A549 (cell line): ENCODE data around the gene TBC1D14. TPM values are rescaled to one million over a fixed set of nuclear protein-coding genes. Genes with fewer than 3 reads are reported as not detected.

ENCODE experiments used
- ATAC-seq, 2 experiments: fragments of 200-7000 bp in 1 of 2; fragments of >200 bp in 1 of 2; cut with Nextera tagmentation in 1 of 2; cut with Tn5 transposase in 1 of 2; 3 replicates each; pipeline versions ENCODE4 v1.8.0 to v1.9.1; 2018 to 2020; ENCODE audit warnings: mild to moderate bottlenecking in 1 of 2, moderate library complexity in 1 of 2
- CTCF ChIA-PET: fragments of 300-600 bp; sonication (Branson Sonifier 250); formaldehyde crosslinking; extraction: SDS; loops from one replicate; lab custom pipeline; 2021; ENCODE audit warnings: antibody characterized with exemption, inconsistent platforms; lab: Yijun Ruan, JAX
- POLR2A ChIA-PET: fragments of 350-600 bp; formaldehyde crosslinking; extraction: SDS; loops from one replicate; lab custom pipeline; 2021; ENCODE audit warnings: antibody characterized with exemption, inconsistent platforms; lab: Yijun Ruan, JAX
- DNase-seq, 2 experiments: peaks; one replicate each; pipeline versions ENCODE4 v3.0.0 to v3.0.0-alpha.2; 2011 to 2016; ENCODE audit warnings: low read depth in 1 of 2, low spot score in 1 of 2
- FAIRE-seq: peaks from 2 replicates; lab custom pipeline; 2011; peaks lifted over from hg19 to GRCh38; lab: Jason Lieb, UNC
- H3K27ac ChIP-seq, 2 experiments: fragments of >200 bp; sonication (Bioruptor Twin); formaldehyde crosslinking; 3 replicates each; pipeline ENCODE4 v1.5.1; 2016 to 2017
- H3K4me1 ChIP-seq: fragments of >200 bp; sonication (Bioruptor Twin); formaldehyde crosslinking; 3 replicates; pipeline ENCODE4 v1.6.1; 2016
- H3K4me2 ChIP-seq: fragments of >200 bp; sonication (Bioruptor Twin); formaldehyde crosslinking; 3 replicates; pipeline ENCODE4 v1.6.1; 2016
- H3K4me3 ChIP-seq: fragments of >200 bp; sonication (Bioruptor Twin); formaldehyde crosslinking; 3 replicates; pipeline ENCODE4 v1.5.1; 2016
- H3K9me3 ChIP-seq: fragments of >200 bp; sonication (Bioruptor Twin); formaldehyde crosslinking; 3 replicates; pipeline ENCODE4 v1.6.1; 2016
- BHLHE40 ChIP-seq: IDR thresholded peaks from 2 replicates; pipeline ENCODE4 v1.6.1; 2012; ENCODE audit warnings: low read depth, low read length, inconsistent platforms
- CBX2 ChIP-seq: fragments of 200-600 bp; sonication (generic); IDR thresholded peaks from 2 replicates; pipeline ENCODE4 v1.6.1; 2016; ENCODE audit warnings: low read depth, mild to moderate bottlenecking, borderline replicate concordance
- CBX8 ChIP-seq: fragments of 200-600 bp; sonication (generic); IDR thresholded peaks from 2 replicates; pipeline ENCODE4 v1.6.1; 2016
- CHD2 ChIP-seq: fragments of 150-350 bp; IDR thresholded peaks from 2 replicates; pipeline ENCODE4 v1.6.1; 2014; ENCODE audit warnings: low read length; ENCODE audit not compliant: partially characterized antibody
- FOSL2 ChIP-seq, 2 experiments: fragments of 450-650 bp in 1 of 2; fragments of >200 bp in 1 of 2; sonication (Bioruptor Twin) in 1 of 2; formaldehyde crosslinking; IDR thresholded peaks; 2 replicates each; pipeline versions ENCODE4 v1.5.0 to v1.6.1; 2016 to 2020; ENCODE audit warnings: mild to moderate bottlenecking in 1 of 2, moderate library complexity in 1 of 2
- GATA3 ChIP-seq: IDR thresholded peaks from 2 replicates; pipeline ENCODE4 v1.6.1; 2012; ENCODE audit warnings: borderline replicate concordance
- HDAC2 ChIP-seq: fragments of 200-600 bp; sonication (generic); IDR thresholded peaks from 2 replicates; pipeline ENCODE4 v1.6.1; 2016
- HEYL ChIP-seq: fragments of 250-450 bp; sonication (Bioruptor Pico); IDR thresholded peaks from 2 replicates; pipeline ENCODE4 v1.8.0; 2021; ENCODE audit warnings: mild to moderate bottlenecking, moderate library complexity
- HOXA7 ChIP-seq: fragments of 250-450 bp; sonication (Bioruptor Pico); IDR thresholded peaks from 2 replicates; pipeline ENCODE4 v1.5.0; 2020; ENCODE audit warnings: mild to moderate bottlenecking, moderate library complexity
- JUNB ChIP-seq: fragments of >200 bp; sonication (Bioruptor Twin); formaldehyde crosslinking; IDR thresholded peaks from 2 replicates; pipeline ENCODE4 v1.6.1; 2016
- MAFK ChIP-seq: fragments of 450-650 bp; IDR thresholded peaks from 2 replicates; pipeline ENCODE4 v1.6.1; 2014; ENCODE audit not compliant: partially characterized antibody
- MYC ChIP-seq: IDR thresholded peaks from 2 replicates; pipeline ENCODE4 v1.6.1; 2012; ENCODE audit warnings: mild to moderate bottlenecking, inconsistent platforms, low read length, improper control_type of control experiment, borderline replicate concordance
- NFE2L2 ChIP-seq: fragments of 150-350 bp; conservative IDR thresholded peaks from 2 replicates; pipeline ENCODE4 v1.6.1; 2014; ENCODE audit warnings: low read length
- NPAS2 ChIP-seq: fragments of 250-450 bp; sonication (Bioruptor Pico); IDR thresholded peaks from 2 replicates; pipeline ENCODE4 v1.8.0; 2022; ENCODE audit warnings: mild to moderate bottlenecking, moderate library complexity, borderline replicate concordance
- NR3C1 ChIP-seq: fragments of >200 bp; sonication (Bioruptor Twin); formaldehyde crosslinking; IDR thresholded peaks from 3 replicates; pipeline ENCODE4 v1.6.1; 2017
- PHF8 ChIP-seq: fragments of 200-600 bp; sonication (generic); IDR thresholded peaks from 2 replicates; pipeline ENCODE4 v1.6.1; 2016; ENCODE audit warnings: low read depth, mild to moderate bottlenecking, antibody characterized with exemption, moderate library complexity, borderline replicate concordance
- RCOR1 ChIP-seq: fragments of 150-350 bp; IDR thresholded peaks from 2 replicates; pipeline ENCODE4 v1.6.1; 2014; ENCODE audit warnings: antibody characterized with exemption, low read length, low read depth
- RNF2 ChIP-seq: fragments of 200-600 bp; sonication (generic); IDR thresholded peaks from 2 replicates; pipeline ENCODE4 v1.6.1; 2016; ENCODE audit warnings: low read depth, mild to moderate bottlenecking, antibody characterized with exemption, moderate library complexity, borderline replicate concordance
- SMC3 ChIP-seq: fragments of >200 bp; sonication (Bioruptor Twin); formaldehyde crosslinking; IDR thresholded peaks from 3 replicates; pipeline ENCODE4 v1.6.1; 2018; ENCODE audit warnings: inconsistent platforms
- WGBS: methylation state at CpG from one replicate; pipeline ENCODE4 v1.1.6; 2017; ENCODE audit errors: missing lambda C conversion rate; 5-methylcytosine and 5-hydroxymethylcytosine counted together
- polyA plus RNA-seq, 4 experiments: library from polyadenylated mRNA; depleted of rRNA in 3 of 4; stranded (reverse); fragments of >200 nt; fragmentation: RNase III in 1 of 4; extraction: RNeasy Plus Mini Kit Qiagen cat#74134 plus additional on column Dnase treatment in 1 of 4; gene quantifications; 2 replicates in 3 of 4; 3 replicates in 1 of 4; pipeline ENCODE4 v1.2.3, GENCODE V29; 2011 to 2017
- TF ChIP-seq, protein P1 (sequence below): fragments of 450-650 bp; IDR thresholded peaks from 2 replicates; pipeline ENCODE4 v1.6.1; 2014; ENCODE audit warnings: antibody characterized with exemption
- TF ChIP-seq, protein P2 (sequence below): fragments of 150-350 bp; IDR thresholded peaks from 2 replicates; pipeline ENCODE4 v1.6.1; 2014; ENCODE audit warnings: low read depth, mild to moderate bottlenecking, low read length
- TF ChIP-seq, protein P3 (sequence below): fragments of >200 bp; sonication (Bioruptor Twin); formaldehyde crosslinking; IDR thresholded peaks from 2 replicates; pipeline ENCODE4 v1.6.1; 2016
- TF ChIP-seq, protein P4 (sequence below): IDR thresholded peaks from 2 replicates; pipeline ENCODE4 v1.6.1; 2012; ENCODE audit warnings: low read depth, borderline replicate concordance
- TF ChIP-seq, protein P5 (sequence below): IDR thresholded peaks from 2 replicates; pipeline ENCODE4 v1.6.1; 2012

TBC1D14 gene
- polyA plus RNA-seq, 2 of the 4 experiments (the other 2 are of a cell fraction): 30.2 to 39.0 TPM

DNA sequence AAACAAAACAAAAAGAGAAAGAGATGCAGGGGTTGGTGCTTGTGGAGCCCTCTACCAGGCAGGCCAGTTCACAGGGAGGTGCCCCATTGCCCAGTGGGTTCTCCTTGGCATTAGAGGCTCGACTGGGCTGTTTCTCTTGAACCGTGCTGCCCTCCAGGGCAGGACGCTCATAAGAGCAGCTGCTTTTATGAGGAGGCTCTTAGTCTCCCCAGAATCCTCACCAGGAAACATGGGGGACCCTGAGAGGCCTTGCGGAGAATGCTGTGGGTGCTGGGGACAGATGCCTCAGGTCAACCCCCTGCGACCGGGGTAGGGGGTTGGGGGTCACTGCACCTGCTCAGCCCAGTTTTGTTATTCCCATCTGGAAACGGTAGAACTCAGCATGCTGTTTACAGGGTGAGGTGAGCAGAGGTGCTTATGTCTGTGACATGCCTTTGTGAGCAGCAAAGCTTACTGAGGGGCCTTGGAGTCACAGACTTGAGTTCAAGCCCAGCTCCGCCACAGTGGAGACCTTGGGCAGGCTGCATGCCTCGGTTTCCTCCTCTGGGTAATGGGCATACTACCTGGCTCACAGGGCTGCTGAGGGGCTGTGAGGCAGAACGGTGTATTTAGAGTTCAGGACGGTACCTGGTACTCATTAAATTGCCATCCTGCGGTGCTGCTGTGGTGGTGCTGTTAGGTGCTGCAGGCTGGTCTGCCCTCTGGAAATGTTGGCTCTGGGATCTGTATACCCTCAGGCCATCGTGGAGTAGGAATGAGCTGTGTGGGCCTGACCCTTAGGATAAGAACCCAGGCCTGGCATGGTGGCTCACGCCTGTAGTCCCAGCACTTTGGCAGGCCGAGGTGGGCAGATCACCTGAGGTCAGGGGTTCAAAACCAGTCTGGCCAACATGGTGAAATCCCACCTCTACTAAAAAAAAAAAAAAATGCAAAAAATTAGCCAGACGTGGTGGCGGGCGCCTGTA, 5.7 kb downstream of the TBC1D14 start:
- Histone ChIP-seq H3K27ac (peak overlapping the region in 1 of 2 experiments; percentile 22; a peak in 2 of 6 replicates), H3K4me2 (no peak overlapping the region), H3K4me1 (peaks cover 46% of the 10 kb centered on the region), H3K4me3 (no peak overlapping the region), H3K9me3 (no peaks in the 10 kb centered on the region)
- ATAC-seq: no peak
- WGBS: 87% methylated on average over 8 of the region's 18 CpGs
- TF ChIP-seq, protein P1, sequence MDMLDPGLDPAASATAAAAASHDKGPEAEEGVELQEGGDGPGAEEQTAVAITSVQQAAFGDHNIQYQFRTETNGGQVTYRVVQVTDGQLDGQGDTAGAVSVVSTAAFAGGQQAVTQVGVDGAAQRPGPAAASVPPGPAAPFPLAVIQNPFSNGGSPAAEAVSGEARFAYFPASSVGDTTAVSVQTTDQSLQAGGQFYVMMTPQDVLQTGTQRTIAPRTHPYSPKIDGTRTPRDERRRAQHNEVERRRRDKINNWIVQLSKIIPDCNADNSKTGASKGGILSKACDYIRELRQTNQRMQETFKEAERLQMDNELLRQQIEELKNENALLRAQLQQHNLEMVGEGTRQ: no peak
- TF ChIP-seq RCOR1 (no peak), CHD2 (no peak), JUNB (no peak), HDAC2 (no peak), BHLHE40 (no peak), SMC3 (no peak), MYC (no peak), HOXA7 (CRISPR knock-in tag) (no peak), NPAS2 (CRISPR knock-in tag) (no peak), PHF8 (no peak), NR3C1 (no peak)
- TF ChIP-seq, protein P2, sequence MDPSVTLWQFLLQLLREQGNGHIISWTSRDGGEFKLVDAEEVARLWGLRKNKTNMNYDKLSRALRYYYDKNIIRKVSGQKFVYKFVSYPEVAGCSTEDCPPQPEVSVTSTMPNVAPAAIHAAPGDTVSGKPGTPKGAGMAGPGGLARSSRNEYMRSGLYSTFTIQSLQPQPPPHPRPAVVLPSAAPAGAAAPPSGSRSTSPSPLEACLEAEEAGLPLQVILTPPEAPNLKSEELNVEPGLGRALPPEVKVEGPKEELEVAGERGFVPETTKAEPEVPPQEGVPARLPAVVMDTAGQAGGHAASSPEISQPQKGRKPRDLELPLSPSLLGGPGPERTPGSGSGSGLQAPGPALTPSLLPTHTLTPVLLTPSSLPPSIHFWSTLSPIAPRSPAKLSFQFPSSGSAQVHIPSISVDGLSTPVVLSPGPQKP: no peak
- TF ChIP-seq, protein P3, sequence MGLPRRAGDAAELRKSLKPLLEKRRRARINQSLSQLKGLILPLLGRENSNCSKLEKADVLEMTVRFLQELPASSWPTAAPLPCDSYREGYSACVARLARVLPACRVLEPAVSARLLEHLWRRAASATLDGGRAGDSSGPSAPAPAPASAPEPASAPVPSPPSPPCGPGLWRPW: no peak
- no peak for DNase-seq
- FAIRE-seq: no peak
- POLR2A ChIA-PET: no interaction called here
- CTCF ChIA-PET: no interaction called here

DNA sequence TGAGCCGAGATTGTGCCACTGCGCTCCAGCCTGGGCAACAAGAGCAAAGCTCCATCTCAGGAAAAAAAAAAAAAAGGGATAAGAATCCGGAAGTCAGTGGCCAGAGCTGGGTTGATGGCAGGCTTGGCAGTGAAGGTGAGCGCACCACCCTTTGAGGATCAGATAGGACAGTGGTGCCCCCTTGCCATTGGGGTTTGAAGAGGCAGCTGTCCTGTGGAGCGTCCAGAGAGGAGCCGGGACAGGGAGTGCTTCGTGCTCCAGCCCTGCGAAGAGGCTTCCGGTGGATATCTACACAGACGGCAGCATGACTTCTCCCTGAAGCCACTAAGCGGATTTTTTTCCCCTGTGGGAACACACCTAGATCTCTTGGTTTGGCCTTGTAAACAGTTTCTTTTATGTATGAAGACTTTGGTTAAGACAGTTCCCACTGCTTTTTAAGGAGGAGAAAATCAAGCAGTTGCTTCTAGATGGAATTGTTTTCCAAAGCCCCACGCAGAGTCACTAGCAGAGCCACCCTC, 6.5 kb downstream of the TBC1D14 start:
- no peak for TF ChIP-seq NPAS2 (CRISPR knock-in tag)
- TF ChIP-seq HEYL: no peak
- TF ChIP-seq FOSL2 (IDR thresholded peaks at IDR 0.05): no peak
- no peak for TF ChIP-seq FOSL2 (CRISPR knock-in tag; IDR thresholded peaks at IDR 0.05)
- TF ChIP-seq, protein P4, sequence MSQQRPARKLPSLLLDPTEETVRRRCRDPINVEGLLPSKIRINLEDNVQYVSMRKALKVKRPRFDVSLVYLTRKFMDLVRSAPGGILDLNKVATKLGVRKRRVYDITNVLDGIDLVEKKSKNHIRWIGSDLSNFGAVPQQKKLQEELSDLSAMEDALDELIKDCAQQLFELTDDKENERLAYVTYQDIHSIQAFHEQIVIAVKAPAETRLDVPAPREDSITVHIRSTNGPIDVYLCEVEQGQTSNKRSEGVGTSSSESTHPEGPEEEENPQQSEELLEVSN: no peak
- TF ChIP-seq RNF2: no peak
- no peak for TF ChIP-seq CBX8
- TF ChIP-seq MAFK: no peak
- no peak for TF ChIP-seq NFE2L2
- no peak for TF ChIP-seq CBX2
- TF ChIP-seq, protein P1: no peak
- TF ChIP-seq GATA3: no peak
- TF ChIP-seq, protein P5, sequence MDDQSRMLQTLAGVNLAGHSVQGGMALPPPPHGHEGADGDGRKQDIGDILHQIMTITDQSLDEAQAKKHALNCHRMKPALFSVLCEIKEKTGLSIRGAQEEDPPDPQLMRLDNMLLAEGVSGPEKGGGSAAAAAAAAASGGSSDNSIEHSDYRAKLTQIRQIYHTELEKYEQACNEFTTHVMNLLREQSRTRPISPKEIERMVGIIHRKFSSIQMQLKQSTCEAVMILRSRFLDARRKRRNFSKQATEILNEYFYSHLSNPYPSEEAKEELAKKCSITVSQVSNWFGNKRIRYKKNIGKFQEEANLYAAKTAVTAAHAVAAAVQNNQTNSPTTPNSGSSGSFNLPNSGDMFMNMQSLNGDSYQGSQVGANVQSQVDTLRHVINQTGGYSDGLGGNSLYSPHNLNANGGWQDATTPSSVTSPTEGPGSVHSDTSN: no peak
- H3K4me3 ChIP-seq: no peak overlapping the region
- peak overlapping the region; percentile 89 for H3K4me2 ChIP-seq
- FAIRE-seq: no peak
- DNase-seq: no peak
- peaks cover 41% of the 10 kb centered on the region for H3K4me1 ChIP-seq
- 91% methylated on average over 12 of the region's 12 CpGs for WGBS
- ChIA-PET CTCF (interaction anchor here (2.0 kb wide), 1 partner anchor 8 kb away, joined by 10 read pairs; no protein-coding TSS in a partner anchor), POLR2A (no interaction called here)
- ATAC-seq: no peak
- H3K27ac ChIP-seq: peak overlapping the region; percentile 78 to 82; a peak in 5 of 6 replicates
- H3K9me3 ChIP-seq: no peaks in the 10 kb centered on the region
